Astrocyte (in vitro differentiated cells and primary cell): ENCODE measurements around the gene WDR27.

ENCODE experiments used
- CTCF ChIP-seq: IDR thresholded peaks from 2 replicates; pipeline ENCODE4 v1.5.1; 2011; ENCODE audit warnings: low read depth, mild to moderate bottlenecking, inconsistent platforms, low read length, moderate library complexity; ENCODE audit not compliant: insufficient read depth
- EZH2 ChIP-seq: IDR thresholded peaks from 2 replicates; pipeline ENCODE4 v1.6.1; 2012; ENCODE audit warnings: mild to moderate bottlenecking, low read length, inconsistent platforms; ENCODE audit not compliant: insufficient read depth

GRCh38 chr6:169701954-169702839 lies at the start of gene WDR27, which contains the start of gene C6orf120:
- TF ChIP-seq CTCF (no peak), EZH2 (no peak)
